HepG2 (cell line): ENCODE data around the gene CABLES2. TPM values are rescaled to one million over a fixed set of nuclear protein-coding genes. Genes with fewer than 3 reads are reported as not detected.

Experiments
- CBX2 ChIP-seq, 2 experiments: fragments of 200-600 bp in 1 of 2; sonication (generic); formaldehyde crosslinking in 1 of 2; IDR thresholded peaks; 2 replicates each; pipeline versions ENCODE4 v1.7.0 to v1.8.1; 2018 to 2022; ENCODE audit warnings: low read depth in 2 of 2, low read length in 1 of 2, mild to moderate bottlenecking in 1 of 2, missing genetic modification reagents in 1 of 2
- HOXA9 ChIP-seq: sonication (generic); formaldehyde crosslinking; IDR thresholded peaks from 2 replicates; pipeline ENCODE4 v1.8.1; 2022; ENCODE audit warnings: missing genetic modification reagents, mild to moderate bottlenecking, moderate library complexity, borderline replicate concordance
- KLF11 ChIP-seq: IDR thresholded peaks from 2 replicates; pipeline ENCODE4 v1.6.1; 2016; ENCODE audit warnings: missing compliant biosample characterization
- MIXL1 ChIP-seq: IDR thresholded peaks from 2 replicates; pipeline ENCODE4 v1.6.1; 2016
- NAIF1 ChIP-seq: sonication (generic); formaldehyde crosslinking; IDR thresholded peaks from 2 replicates; pipeline ENCODE4 v1.5.0; 2020; ENCODE audit warnings: mild to moderate bottlenecking, missing genetic modification reagents, borderline replicate concordance
- NCOA5 ChIP-seq: sonication (generic); formaldehyde crosslinking; IDR thresholded peaks from 2 replicates; pipeline ENCODE4 v1.4.0; 2020; ENCODE audit warnings: missing genetic modification reagents
- NR2F1 ChIP-seq, 2 experiments: fragments of 450-650 bp in 1 of 2; formaldehyde crosslinking in 1 of 2; IDR thresholded peaks; 2 replicates each; pipeline versions ENCODE4 v1.5.0 to v1.6.1; 2016 to 2020; ENCODE audit warnings: mild to moderate bottlenecking in 1 of 2, missing compliant biosample characterization in 1 of 2, missing genetic modification reagents in 1 of 2, moderate library complexity in 1 of 2
- POLR2AphosphoS2 ChIP-seq: IDR thresholded peaks from 2 replicates; pipeline ENCODE4 v1.6.1; 2011; ENCODE audit warnings: low read depth, low read length, improper control_type of control experiment
- XRCC5 ChIP-seq: fragments of 200-400 bp; formaldehyde crosslinking; optimal IDR thresholded peaks from 2 replicates; pipeline ENCODE3; 2017; ENCODE audit warnings: mild to moderate bottlenecking, low read length
- YEATS4 ChIP-seq: sonication (generic); formaldehyde crosslinking; IDR thresholded peaks from 2 replicates; pipeline ENCODE4 v1.4.0; 2020; ENCODE audit warnings: missing genetic modification reagents, borderline replicate concordance
- ZFAT ChIP-seq: sonication (generic); formaldehyde crosslinking; conservative IDR thresholded peaks from 2 replicates; pipeline ENCODE4 v1.8.1; 2023; ENCODE audit warnings: missing genetic modification reagents, inconsistent platforms
- ZFP37 ChIP-seq: sonication (generic); formaldehyde crosslinking; IDR thresholded peaks from 2 replicates; pipeline ENCODE4 v1.4.0; 2020; ENCODE audit warnings: missing genetic modification reagents, borderline replicate concordance
- ZNF513 ChIP-seq: sonication (generic); formaldehyde crosslinking; conservative IDR thresholded peaks from 2 replicates; pipeline ENCODE4 v1.5.0; 2020; ENCODE audit warnings: missing genetic modification reagents
- ZNF564 ChIP-seq: sonication (generic); formaldehyde crosslinking; IDR thresholded peaks from 2 replicates; pipeline ENCODE4 v1.8.1; 2023; ENCODE audit warnings: mild to moderate bottlenecking, missing genetic modification reagents
- ZNF703 ChIP-seq: sonication (generic); formaldehyde crosslinking; IDR thresholded peaks from 2 replicates; pipeline ENCODE4 v1.5.1; 2020; ENCODE audit warnings: missing genetic modification reagents, mild to moderate bottlenecking, moderate library complexity, borderline replicate concordance
- ZNF816 ChIP-seq: sonication (generic); formaldehyde crosslinking; IDR thresholded peaks from 2 replicates; pipeline ENCODE4 v1.8.0; 2022; ENCODE audit warnings: missing genetic modification reagents, mild to moderate bottlenecking, borderline replicate concordance
- polyA plus RNA-seq, 8 experiments: library from polyadenylated mRNA; depleted of rRNA in 3 of 8; stranded (reverse) in 7 of 8; unstranded in 1 of 8; fragments of >200 nt; fragmentation: Illumina TruSeq in 4 of 8; extraction: Trizol in 4 of 8; gene quantifications; 2 replicates each; pipeline versions ENCODE4 v1.2.1 to v1.2.3, GENCODE V29; 2011 to 2016; ENCODE audit warnings: low read depth in 4 of 8, missing spikeins in 1 of 8, mixed read lengths in 1 of 8; ENCODE audit not compliant: insufficient read depth in 1 of 8
- total RNA-seq, 5 experiments: library from RNA; depleted of rRNA; stranded (reverse); fragments of >200 nt; fragmentation: Illumina TruSeq; extraction: Trizol; gene quantifications; 2 replicates each; pipeline ENCODE4 v1.2.3, GENCODE V29; 2016; ENCODE audit warnings: low read depth in 1 of 5
- TF ChIP-seq, protein P1 (sequence below): sonication (generic); formaldehyde crosslinking; IDR thresholded peaks from 2 replicates; pipeline ENCODE4 v1.4.0; 2020; ENCODE audit warnings: missing genetic modification reagents
- TF ChIP-seq, protein P2 (sequence below), 2 experiments: sonication (generic) in 1 of 2; formaldehyde crosslinking in 1 of 2; IDR thresholded peaks; 2 replicates each; pipeline versions ENCODE4 v1.6.1 to v1.9.0; 2014 to 2022; ENCODE audit warnings: antibody characterized with exemption in 1 of 2, borderline replicate concordance in 1 of 2, inconsistent platforms in 1 of 2, low read depth in 1 of 2, missing genetic modification reagents in 1 of 2

Gene CABLES2
- total and polyA plus RNA-seq, 2 of the 13 experiments (the other 11 are each of a cell fraction or from before 2014, with no cell fraction given) = 5.2 to 9.7 TPM

GRCh38 chr20:62407221-62407992 is at the start of gene CABLES2 (continued):
- TF ChIP-seq CBX2 (IDR thresholded peaks at IDR 0.05; ENCODE audit: low read depth, low read length) (no peak), CBX2 (CRISPR knock-in tag; IDR thresholded peaks at IDR 0.05; ENCODE audit: low read depth) (peak; percentile 89; the same call in 1 of the 2 replicates), ZNF513 (CRISPR knock-in tag) (peak; percentile 96), HOXA9 (CRISPR knock-in tag) (no peak), ZNF816 (peak; percentile 75; the same call in 1 of the 2 replicates), YEATS4 (CRISPR knock-in tag) (peak; percentile 85), ZFAT (CRISPR knock-in tag) (0 out of 2 replicates have a peak, but pooled peaks have one; percentile 22), ZNF564 (CRISPR knock-in tag) (peak; percentile 60; the same call in 1 of the 2 replicates), MIXL1 (CRISPR knock-in tag) (peak; percentile 57; the same call in 1 of the 2 replicates), NAIF1 (no peak; the same call in 1 of the 2 replicates), KLF11 (CRISPR knock-in tag) (peak; percentile 66; the same call in 1 of the 2 replicates), XRCC5 (peak; percentile 99), ZFP37 (peak; percentile 83; the same call in 1 of the 2 replicates), NR2F1 (CRISPR knock-in tag; IDR thresholded peaks at IDR 0.05) (0 out of 4 replicates have a peak, but pooled peaks of 1 of the 2 experiments have one; percentile 6), NCOA5 (CRISPR knock-in tag) (no peak; the same call in 1 of the 2 replicates), ZNF703 (CRISPR knock-in tag) (no peak), POLR2AphosphoS2 (no peak)
- TF ChIP-seq, protein P1, sequence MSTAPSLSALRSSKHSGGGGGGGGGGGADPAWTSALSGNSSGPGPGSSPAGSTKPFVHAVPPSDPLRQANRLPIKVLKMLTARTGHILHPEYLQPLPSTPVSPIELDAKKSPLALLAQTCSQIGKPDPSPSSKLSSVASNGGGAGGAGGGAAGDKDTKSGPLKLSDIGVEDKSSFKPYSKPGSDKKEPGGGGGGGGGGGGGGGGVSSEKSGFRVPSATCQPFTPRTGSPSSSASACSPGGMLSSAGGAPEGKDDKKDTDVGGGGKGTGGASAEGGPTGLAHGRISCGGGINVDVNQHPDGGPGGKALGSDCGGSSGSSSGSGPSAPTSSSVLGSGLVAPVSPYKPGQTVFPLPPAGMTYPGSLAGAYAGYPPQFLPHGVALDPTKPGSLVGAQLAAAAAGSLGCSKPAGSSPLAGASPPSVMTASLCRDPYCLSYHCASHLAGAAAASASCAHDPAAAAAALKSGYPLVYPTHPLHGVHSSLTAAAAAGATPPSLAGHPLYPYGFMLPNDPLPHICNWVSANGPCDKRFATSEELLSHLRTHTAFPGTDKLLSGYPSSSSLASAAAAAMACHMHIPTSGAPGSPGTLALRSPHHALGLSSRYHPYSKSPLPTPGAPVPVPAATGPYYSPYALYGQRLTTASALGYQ (CRISPR knock-in tag) = peak; percentile 84; the same call in 1 of the 2 replicates
- TF ChIP-seq, protein P2, sequence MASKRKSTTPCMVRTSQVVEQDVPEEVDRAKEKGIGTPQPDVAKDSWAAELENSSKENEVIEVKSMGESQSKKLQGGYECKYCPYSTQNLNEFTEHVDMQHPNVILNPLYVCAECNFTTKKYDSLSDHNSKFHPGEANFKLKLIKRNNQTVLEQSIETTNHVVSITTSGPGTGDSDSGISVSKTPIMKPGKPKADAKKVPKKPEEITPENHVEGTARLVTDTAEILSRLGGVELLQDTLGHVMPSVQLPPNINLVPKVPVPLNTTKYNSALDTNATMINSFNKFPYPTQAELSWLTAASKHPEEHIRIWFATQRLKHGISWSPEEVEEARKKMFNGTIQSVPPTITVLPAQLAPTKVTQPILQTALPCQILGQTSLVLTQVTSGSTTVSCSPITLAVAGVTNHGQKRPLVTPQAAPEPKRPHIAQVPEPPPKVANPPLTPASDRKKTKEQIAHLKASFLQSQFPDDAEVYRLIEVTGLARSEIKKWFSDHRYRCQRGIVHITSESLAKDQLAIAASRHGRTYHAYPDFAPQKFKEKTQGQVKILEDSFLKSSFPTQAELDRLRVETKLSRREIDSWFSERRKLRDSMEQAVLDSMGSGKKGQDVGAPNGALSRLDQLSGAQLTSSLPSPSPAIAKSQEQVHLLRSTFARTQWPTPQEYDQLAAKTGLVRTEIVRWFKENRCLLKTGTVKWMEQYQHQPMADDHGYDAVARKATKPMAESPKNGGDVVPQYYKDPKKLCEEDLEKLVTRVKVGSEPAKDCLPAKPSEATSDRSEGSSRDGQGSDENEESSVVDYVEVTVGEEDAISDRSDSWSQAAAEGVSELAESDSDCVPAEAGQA (IDR thresholded peaks at IDR 0.05; ENCODE audit: low read depth) = peak; percentile 25; the same call in 1 of the 2 replicates
- TF ChIP-seq, protein P2 (CRISPR knock-in tag; IDR thresholded peaks at IDR 0.05; ENCODE audit: borderline replicate concordance) = peak; percentile 97
